Cortex of kidney (tissue), 1 donor: Measurements from ENCODE around the gene LTO1.
"Not testable (repeated sequence)": the region's sequence is repeated elsewhere in the genome, so short reads cannot be mapped to it uniquely, and the experiment has no call there.

Experiments
- DNase-seq: peaks from one replicate; lab custom pipeline; 2025; lab: John Stamatoyannopoulos, UW

The LTO1 gene

GRCh38 chr11:69632900-69633299 lies 42.3 kb downstream of the LTO1 start:
- DNase-seq, result no peak

DNA sequence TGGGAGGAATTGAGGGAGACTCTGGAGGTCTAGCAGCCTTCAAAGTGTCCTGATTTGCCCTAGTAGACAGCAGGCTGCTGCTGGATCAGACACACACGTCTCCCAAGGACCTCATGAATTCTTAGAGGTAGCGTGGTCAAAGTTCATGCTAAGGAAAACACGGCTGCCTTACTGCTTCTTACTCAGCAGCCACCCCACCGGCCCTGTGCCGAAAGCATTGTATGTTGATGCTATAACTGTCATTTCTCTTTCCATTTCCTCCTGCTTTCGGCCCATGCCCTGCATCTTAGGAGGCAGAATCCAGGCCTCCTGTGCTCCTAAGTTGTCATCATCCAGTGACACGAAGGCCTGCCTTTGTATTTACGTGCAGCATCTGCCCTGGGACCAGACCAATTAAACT lies 44.7 kb downstream of the LTO1 start:
- no peak for DNase-seq

DNA sequence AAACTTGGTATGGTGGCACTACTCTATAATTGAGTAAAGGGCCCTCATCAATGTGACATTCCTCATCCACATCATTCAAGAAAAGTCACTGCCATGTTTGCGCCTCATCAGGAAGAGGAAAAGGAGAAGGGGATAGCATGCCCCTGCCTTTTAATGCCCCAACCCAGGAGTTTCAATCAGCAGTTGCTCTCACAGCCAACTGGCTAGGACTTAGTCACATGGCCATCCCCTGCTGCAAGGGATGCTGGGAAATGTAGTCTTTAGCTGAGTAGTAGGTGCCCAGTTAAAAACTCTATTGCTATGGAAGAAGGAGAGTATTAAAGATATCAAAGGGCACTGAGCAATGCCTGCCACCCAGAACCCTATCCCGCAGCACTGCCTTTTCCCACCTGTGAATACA lies 45.1 kb downstream of the LTO1 start:
- no peak for DNase-seq

GRCh38 chr11:69627551-69627950 lies 47.6 kb downstream of the LTO1 start:
- no peak for DNase-seq

GRCh38 chr11:69625476-69625875 lies 49.7 kb downstream of the LTO1 start:
- DNase-seq, result no peak

- DNase-seq, result no peak
These were observed 50.9 kb downstream of the LTO1 start for GRCh38 chr11:69624293-69624692.

GRCh38 chr11:69622097-69622681 lies 53.0 kb downstream of the LTO1 start:
- DNase-seq, result not testable (repeated sequence)

- no peak for DNase-seq
These were observed 54.4 kb downstream of the LTO1 start for GRCh38 chr11:69620683-69621290.

DNA sequence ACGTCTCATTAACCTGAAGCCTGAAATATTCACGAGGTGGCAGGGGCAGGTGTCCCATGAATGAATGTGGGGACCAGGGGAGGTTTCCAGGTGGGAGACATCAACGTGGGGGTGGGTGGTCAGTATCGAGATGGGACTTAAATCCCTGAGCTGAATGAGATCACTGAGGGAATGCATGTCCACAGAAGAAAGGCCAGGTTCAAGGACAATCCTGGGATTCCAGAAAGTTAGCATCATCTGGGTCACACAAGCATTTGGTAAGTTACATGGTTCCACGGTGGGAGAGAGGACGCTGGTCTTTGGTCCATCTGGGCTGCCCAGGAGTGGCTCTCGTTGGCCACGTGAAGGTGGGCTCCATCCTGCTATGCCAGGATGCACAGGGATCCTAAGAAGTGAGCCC lies 56.9 kb downstream of the LTO1 start:
- DNase-seq, result no peak

DNA sequence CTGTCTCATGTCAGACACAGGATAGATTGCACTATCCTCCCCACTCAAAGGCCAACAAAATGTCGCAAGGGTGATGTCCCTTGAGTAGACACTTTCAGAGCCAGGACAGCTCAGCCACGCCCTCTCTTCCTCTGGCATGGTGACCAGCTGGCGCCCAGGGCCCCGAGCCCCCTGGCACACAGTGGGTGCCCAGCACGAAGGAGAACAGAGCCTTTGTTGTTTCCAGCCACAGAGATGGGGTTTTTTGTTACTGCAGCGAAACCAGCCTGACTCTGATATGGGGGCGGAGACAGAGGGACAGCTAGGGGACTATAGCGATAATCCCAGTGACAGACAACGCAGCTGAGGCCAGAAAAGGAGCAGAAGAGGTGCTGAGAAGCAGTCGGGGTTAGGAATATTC lies 57.5 kb downstream of the LTO1 start:
- DNase-seq, result no peak

GRCh38 chr11:69617220-69617619 lies 57.9 kb downstream of the LTO1 start:
- DNase-seq, result no peak
